Endodermal cell (in vitro differentiated cells): ENCODE measurements around the gene DNAJC5. TPM values are rescaled to one million over a fixed set of nuclear protein-coding genes. Genes with fewer than 3 reads are reported as not detected.
"Not testable (repeated sequence)": the region's sequence is repeated elsewhere in the genome, so short reads cannot be mapped to it uniquely, and the experiment has no call there.

Experiments used
- DNase-seq: peaks from one replicate; pipeline ENCODE4 v3.0.0-alpha.2; 2017
- H3K27ac ChIP-seq: 2 replicates; pipeline ENCODE4 v1.5.1; 2013; ENCODE audit warnings: mild to moderate bottlenecking, low read depth, low read length, moderate library complexity
- H3K27me3 ChIP-seq: 2 replicates; pipeline ENCODE4 v1.6.1; 2013; ENCODE audit warnings: mild to moderate bottlenecking, low read length, moderate library complexity; ENCODE audit not compliant: insufficient read depth, control insufficient read depth, poor library complexity, severe bottlenecking
- H3K36me3 ChIP-seq: 2 replicates; pipeline ENCODE4 v1.7.0; 2013; ENCODE audit warnings: mild to moderate bottlenecking, low read length, moderate library complexity; ENCODE audit not compliant: control insufficient read depth, insufficient read depth
- H3K4me1 ChIP-seq: one replicate; pipeline ENCODE4 v1.7.0; 2013; ENCODE audit warnings: low read length; ENCODE audit not compliant: control insufficient read depth, insufficient read depth
- H3K4me3 ChIP-seq: 2 replicates; pipeline ENCODE4 v1.5.1; 2013; ENCODE audit warnings: mild to moderate bottlenecking, low read length, moderate library complexity
- H3K9ac ChIP-seq: 2 replicates; pipeline ENCODE4 v1.6.1; 2013; ENCODE audit warnings: mild to moderate bottlenecking, low read length, moderate library complexity; ENCODE audit not compliant: poor library complexity, severe bottlenecking; ENCODE audit errors: extremely low read depth
- H3K9me3 ChIP-seq: 2 replicates; pipeline ENCODE4 v1.6.1; 2013; ENCODE audit warnings: mild to moderate bottlenecking, low read length, moderate library complexity; ENCODE audit not compliant: control insufficient read depth
- H3K27ac Mint-ChIP-seq: 2 replicates; pipeline ENCODE4 v1.8.0; 2020; ENCODE audit warnings: mixed read lengths
- H3K27me3 Mint-ChIP-seq: 2 replicates; pipeline ENCODE4 v1.8.0; 2021; ENCODE audit warnings: mild to moderate bottlenecking, mixed read lengths; ENCODE audit not compliant: insufficient read depth
- H3K36me3 Mint-ChIP-seq: 2 replicates; pipeline ENCODE4 v1.8.0; 2020; ENCODE audit warnings: low read depth, mixed read lengths
- H3K4me1 Mint-ChIP-seq: 2 replicates; pipeline ENCODE4 v1.8.0; 2020; ENCODE audit warnings: mixed read lengths
- H3K4me3 Mint-ChIP-seq: 2 replicates; pipeline ENCODE4 v1.8.0; 2020; ENCODE audit warnings: mild to moderate bottlenecking, moderate library complexity, mixed read lengths
- H3K9me3 Mint-ChIP-seq: 2 replicates; pipeline ENCODE4 v1.8.0; 2020; ENCODE audit warnings: mild to moderate bottlenecking, mixed read lengths
- WGBS, 2 experiments: methylation state at CpG; one replicate each; pipeline versions ENCODE4 v1.1.5 to v1.1.7; 2013; ENCODE audit warnings: missing lambda C conversion rate in 2 of 2, mixed read lengths in 1 of 2; ENCODE audit not compliant: insufficient coverage in 1 of 2, insufficient read length in 1 of 2; 5-methylcytosine and 5-hydroxymethylcytosine counted together
- total RNA-seq, 2 donors: library from RNA; stranded (reverse); fragmentation: NEBNext Ultra II Directional in 1 of 2; extraction: Animal tissue kit (Norgen Biotek cat#: 25700) in 1 of 2; gene quantifications; 2 replicates in 1 of 2; 3 replicates in 1 of 2; pipeline ENCODE4 v1.2.1, GENCODE V29; 2021
- TF ChIP-seq, protein P1 (sequence below): fragments of 200-600 bp; sonication (generic); conservative IDR thresholded peaks from 2 replicates; pipeline ENCODE4 v1.5.0; 2021; ENCODE audit warnings: antibody characterized with exemption, mild to moderate bottlenecking

The DNAJC5 gene
- total RNA-seq, 2 donors from 2014 or later: 25.8 to 26.8 TPM

DNA sequence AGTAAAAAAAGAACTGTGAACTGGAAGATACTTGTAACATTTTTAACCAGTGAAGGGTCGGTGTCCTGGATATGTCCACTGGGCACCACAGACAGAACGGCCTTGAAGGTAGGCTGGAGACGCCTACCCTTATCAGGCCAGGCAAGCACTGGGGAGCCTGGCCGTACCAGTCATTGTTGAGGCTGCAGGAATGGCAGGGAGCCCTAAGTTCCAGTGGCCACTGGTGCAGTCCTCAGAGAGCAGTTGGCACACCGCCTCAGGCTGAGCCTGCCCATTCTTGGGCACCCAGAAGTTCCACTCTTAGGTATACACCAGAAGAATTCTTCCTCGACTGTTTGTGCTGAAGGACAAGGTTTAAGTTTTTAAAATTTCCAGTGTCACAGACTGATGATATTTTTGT is 20.5 kb downstream of the DNAJC5 start:
- Histone ChIP-seq H3K9ac (no peak overlapping the region), H3K4me3 (no peak overlapping the region), H3K36me3 (peaks cover 7% of the 10 kb centered on the region), H3K9me3 (peaks cover 23% of the 10 kb centered on the region), H3K27ac (no peak overlapping the region), H3K4me1 (no peaks in the 10 kb centered on the region), H3K27me3 (no peaks in the 10 kb centered on the region)
- Mint-ChIP-seq H3K27me3 (no peaks in the 10 kb centered on the region), H3K9me3 (peaks cover 27% of the 10 kb centered on the region), H3K27ac (no peak overlapping the region), H3K4me1 (peaks cover 9% of the 10 kb centered on the region), H3K4me3 (no peak overlapping the region), H3K36me3 (peaks cover 39% of the 10 kb centered on the region)
- TF ChIP-seq, protein P1, sequence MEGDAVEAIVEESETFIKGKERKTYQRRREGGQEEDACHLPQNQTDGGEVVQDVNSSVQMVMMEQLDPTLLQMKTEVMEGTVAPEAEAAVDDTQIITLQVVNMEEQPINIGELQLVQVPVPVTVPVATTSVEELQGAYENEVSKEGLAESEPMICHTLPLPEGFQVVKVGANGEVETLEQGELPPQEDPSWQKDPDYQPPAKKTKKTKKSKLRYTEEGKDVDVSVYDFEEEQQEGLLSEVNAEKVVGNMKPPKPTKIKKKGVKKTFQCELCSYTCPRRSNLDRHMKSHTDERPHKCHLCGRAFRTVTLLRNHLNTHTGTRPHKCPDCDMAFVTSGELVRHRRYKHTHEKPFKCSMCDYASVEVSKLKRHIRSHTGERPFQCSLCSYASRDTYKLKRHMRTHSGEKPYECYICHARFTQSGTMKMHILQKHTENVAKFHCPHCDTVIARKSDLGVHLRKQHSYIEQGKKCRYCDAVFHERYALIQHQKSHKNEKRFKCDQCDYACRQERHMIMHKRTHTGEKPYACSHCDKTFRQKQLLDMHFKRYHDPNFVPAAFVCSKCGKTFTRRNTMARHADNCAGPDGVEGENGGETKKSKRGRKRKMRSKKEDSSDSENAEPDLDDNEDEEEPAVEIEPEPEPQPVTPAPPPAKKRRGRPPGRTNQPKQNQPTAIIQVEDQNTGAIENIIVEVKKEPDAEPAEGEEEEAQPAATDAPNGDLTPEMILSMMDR: no peak
- WGBS, 2 experiments: 95 to 100% methylated on average over 4 to 6 of the region's 6 CpGs
- no peak for DNase-seq

DNA sequence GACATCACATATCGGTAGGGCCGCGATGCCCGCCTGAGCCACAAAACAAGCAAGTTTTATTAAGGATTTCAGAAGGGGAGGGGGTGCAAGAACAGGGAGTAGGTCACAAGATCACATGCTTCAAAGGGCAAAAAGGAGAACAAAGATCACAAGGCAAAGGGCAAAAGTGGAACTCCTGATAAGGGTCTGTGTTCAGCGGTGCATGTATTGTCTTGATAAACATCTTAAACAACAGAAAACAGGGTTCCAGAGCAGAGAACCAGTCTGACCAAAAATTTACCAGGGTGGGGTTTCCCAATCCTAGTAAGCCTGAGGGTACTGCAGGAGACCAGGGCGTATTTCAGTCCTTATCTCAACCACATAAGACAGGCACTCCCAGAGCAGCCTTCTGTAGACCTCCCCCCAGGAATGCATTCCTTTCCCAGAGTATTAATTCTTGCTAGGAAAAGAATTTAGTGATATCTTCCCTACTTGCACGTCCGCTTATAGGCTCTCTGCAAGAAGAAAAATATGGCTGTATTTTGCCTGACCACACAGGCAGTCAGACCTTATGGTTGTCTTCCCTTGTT is 21.5 kb downstream of the DNAJC5 start:
- not testable (repeated sequence) for H3K27ac Mint-ChIP-seq

DNA sequence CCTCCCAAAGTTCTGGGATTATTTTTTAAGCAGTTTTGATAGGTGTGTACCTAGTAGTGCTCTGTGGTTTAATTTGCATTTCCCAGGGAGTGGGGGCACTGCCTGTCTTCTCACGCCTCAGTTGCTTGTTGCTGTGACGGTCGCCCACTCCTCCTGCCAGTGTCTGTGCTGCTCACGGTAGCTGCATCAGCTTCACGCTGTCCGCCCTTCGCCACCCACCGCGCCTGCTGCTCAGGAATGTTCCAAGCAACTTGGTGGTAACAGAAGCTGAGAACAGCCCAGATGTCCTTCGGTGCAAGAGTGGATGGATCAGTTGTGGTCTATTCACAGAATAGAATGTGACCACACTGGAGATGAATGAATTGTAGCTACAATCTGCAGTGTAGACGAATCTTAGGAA is 22.9 kb downstream of the DNAJC5 start:
- 95 to 100% methylated on average over 3 to 11 of the region's 11 CpGs for WGBS, 2 experiments
- H3K4me3 Mint-ChIP-seq: no peak overlapping the region

More for the DNA sequence above, 21.5 kb downstream of the DNAJC5 start:
- 97 to 99% methylated on average over 8 of the region's 8 CpGs for WGBS, 2 experiments
- H3K9ac ChIP-seq, H3K4me1 Mint-ChIP-seq, H3K27me3 ChIP-seq, H3K4me3 ChIP-seq, H3K4me1 ChIP-seq, H3K4me3 Mint-ChIP-seq, H3K36me3 ChIP-seq, H3K27me3 Mint-ChIP-seq, H3K27ac ChIP-seq, DNase-seq: not testable (repeated sequence)
- peaks cover 23% of the 10 kb centered on the region for H3K9me3 ChIP-seq
- peaks cover 43% of the 10 kb centered on the region for H3K36me3 Mint-ChIP-seq
- H3K9me3 Mint-ChIP-seq: peaks cover 27% of the 10 kb centered on the region

More for the DNA sequence above, 22.9 kb downstream of the DNAJC5 start:
- H3K9me3 ChIP-seq: peaks cover 23% of the 10 kb centered on the region
- Mint-ChIP-seq H3K9me3 (peaks cover 27% of the 10 kb centered on the region), H3K36me3 (peaks cover 43% of the 10 kb centered on the region), H3K27ac (no peak overlapping the region), H3K27me3 (no peaks in the 10 kb centered on the region), H3K4me1 (peaks cover 5% of the 10 kb centered on the region)
- DNase-seq: no peak
- H3K36me3 ChIP-seq: peaks cover 11% of the 10 kb centered on the region
- no peak overlapping the region for H3K9ac ChIP-seq
- no peaks in the 10 kb centered on the region for H3K4me1 ChIP-seq
- TF ChIP-seq, protein P1: no peak
- H3K4me3 ChIP-seq: no peak overlapping the region
- no peaks in the 10 kb centered on the region for H3K27me3 ChIP-seq
- H3K27ac ChIP-seq: no peak overlapping the region
